Urinary bladder (tissue), 4 donors: Measurements from ENCODE around the gene NDST3. TPM values are rescaled to one million over a fixed set of nuclear protein-coding genes. Genes with fewer than 3 reads are reported as not detected.

ENCODE experiments used
- DNase-seq: peaks from one replicate; pipeline ENCODE4 v3.0.0-alpha.2; 2015; ENCODE audit errors: extremely low spot score
- H3K27ac ChIP-seq: one replicate; pipeline ENCODE4 v1.5.1; 2013; ENCODE audit warnings: low read depth, mild to moderate bottlenecking, moderate library complexity
- H3K36me3 ChIP-seq: one replicate; pipeline ENCODE4 v1.6.1; 2013; ENCODE audit warnings: mild to moderate bottlenecking, moderate library complexity; ENCODE audit not compliant: insufficient read depth
- H3K4me1 ChIP-seq: one replicate; pipeline ENCODE4 v1.6.1; 2013; ENCODE audit warnings: mild to moderate bottlenecking, moderate library complexity; ENCODE audit not compliant: insufficient read depth
- H3K4me3 ChIP-seq: one replicate; pipeline ENCODE4 v1.5.1; 2013; ENCODE audit warnings: low read depth, low read length
- WGBS: extraction: QIAGEN DNeasy Blood & Tissue Kit; methylation state at CpG from one replicate; pipeline ENCODE4 v1.1.7; 2013; 5-methylcytosine and 5-hydroxymethylcytosine counted together
- polyA plus RNA-seq: library from polyadenylated mRNA; stranded (reverse); fragments of 200-250 nt; gene quantifications from one replicate; pipeline ENCODE4 v1.2.3, GENCODE V29; 2013
- total RNA-seq: library from RNA; depleted of rRNA; stranded (reverse); fragments of >200 nt; gene quantifications from one replicate; pipeline ENCODE4 v1.2.3, GENCODE V29; 2014
- donor health status: healthy with polysubstance abuse.
- donor health status: healthy.

The NDST3 gene
- total and polyA plus RNA-seq, 2 donors = 0.04 to 2.2 TPM

DNA sequence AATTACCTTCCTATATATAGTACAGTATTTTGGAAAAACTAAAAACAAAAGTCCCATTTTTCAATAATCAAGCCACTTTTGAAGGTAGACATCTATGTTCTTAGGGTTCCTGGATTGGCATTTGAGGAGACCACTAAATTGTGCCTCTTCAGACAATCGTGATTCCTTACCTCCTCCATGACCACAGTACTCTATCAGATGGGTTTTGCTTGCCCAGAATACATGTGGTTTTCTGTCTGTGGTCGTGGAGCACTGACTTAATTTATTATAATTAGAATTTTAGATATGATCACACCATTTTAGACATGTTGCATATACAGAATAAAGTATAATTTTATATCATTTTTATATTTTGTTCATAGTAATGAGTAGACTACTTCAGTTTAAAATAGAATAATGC lies 67.9 kb downstream of the NDST3 start:
- H3K4me1 ChIP-seq = no peaks in the 10 kb centered on the region
- 56% methylated on average over 2 of the region's 2 CpGs for WGBS
- no peak for DNase-seq
- no peak overlapping the region for H3K27ac ChIP-seq
- no peaks in the 10 kb centered on the region for H3K36me3 ChIP-seq
- no peak overlapping the region for H3K4me3 ChIP-seq

- H3K4me3 ChIP-seq = no peak overlapping the region
- H3K36me3 ChIP-seq = no peaks in the 10 kb centered on the region
- H3K27ac ChIP-seq = no peak overlapping the region
- DNase-seq = no peak
- no peaks in the 10 kb centered on the region for H3K4me1 ChIP-seq
- whole genome bisulfite sequencing = 59% methylated on average over 2 of the region's 2 CpGs
These were observed 78.1 kb downstream of the NDST3 start for GRCh38 chr4:118112117-118113046.

GRCh38 chr4:118113220-118113619 lies 78.9 kb downstream of the NDST3 start:
- Histone ChIP-seq H3K36me3 (no peaks in the 10 kb centered on the region), H3K4me1 (no peaks in the 10 kb centered on the region), H3K27ac (no peak overlapping the region), H3K4me3 (no peak overlapping the region)
- DNase-seq = no peak
- WGBS = 40% methylated on average over 2 of the region's 2 CpGs

- Histone ChIP-seq H3K36me3 (no peaks in the 10 kb centered on the region), H3K4me3 (no peak overlapping the region), H3K27ac (no peak overlapping the region), H3K4me1 (no peaks in the 10 kb centered on the region)
- 95% methylated on average over 3 of the region's 3 CpGs for WGBS
- DNase-seq = no peak
These were observed 80.4 kb downstream of the NDST3 start for GRCh38 chr4:118114720-118115119.

- Histone ChIP-seq H3K36me3 (no peaks in the 10 kb centered on the region), H3K4me3 (no peak overlapping the region), H3K4me1 (no peaks in the 10 kb centered on the region), H3K27ac (no peak overlapping the region)
- 50% methylated on average over 5 of the region's 5 CpGs for WGBS
- no peak for DNase-seq
These were observed 86.0 kb downstream of the NDST3 start for GRCh38 chr4:118120120-118120760.

DNA sequence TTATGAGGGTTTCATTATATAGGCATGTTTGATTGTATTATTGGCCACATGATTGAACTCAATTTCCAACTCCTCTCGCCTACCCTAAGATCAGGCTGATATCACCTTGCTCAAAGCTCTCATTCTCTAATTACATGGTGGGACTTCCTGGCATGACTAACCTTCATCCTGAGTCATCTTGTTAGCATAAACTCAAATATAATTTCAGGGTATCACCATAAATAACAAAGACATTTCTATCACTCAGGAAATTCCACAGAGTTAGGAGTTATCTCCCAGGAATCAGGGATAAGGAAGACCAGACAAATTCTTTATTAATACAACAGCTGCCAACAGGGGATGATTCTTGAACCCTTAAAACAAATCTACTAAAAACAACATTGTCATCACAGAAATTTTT lies 90.7 kb downstream of the NDST3 start:
- Histone ChIP-seq H3K27ac (no peak overlapping the region), H3K36me3 (no peaks in the 10 kb centered on the region), H3K4me3 (no peak overlapping the region), H3K4me1 (no peaks in the 10 kb centered on the region)
- DNase-seq = no peak
- 66% methylated on average over 1 of the region's 1 CpG for WGBS

DNA sequence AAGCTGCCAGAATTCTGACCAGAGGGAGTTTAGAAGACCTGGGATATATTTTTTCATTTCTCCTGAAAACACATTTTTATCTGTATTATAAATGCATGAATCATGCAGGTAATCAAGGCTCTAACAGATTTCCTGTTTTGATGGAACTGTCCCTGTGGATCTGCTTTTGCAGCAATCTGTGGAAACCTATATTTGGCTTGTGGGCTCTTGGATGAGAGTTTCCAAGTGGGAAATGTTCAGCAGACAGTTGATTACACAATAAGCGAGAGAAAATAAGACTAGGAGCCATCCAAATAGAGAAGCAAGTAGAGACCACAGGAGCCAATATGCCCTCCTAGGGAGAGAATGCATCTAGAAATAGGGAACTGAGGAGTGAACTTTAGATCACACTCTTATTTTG lies 105.0 kb downstream of the NDST3 start:
- no peaks in the 10 kb centered on the region for H3K4me1 ChIP-seq
- H3K36me3 ChIP-seq = no peaks in the 10 kb centered on the region
- WGBS = 84% methylated on average over 1 of the region's 1 CpG
- no peak overlapping the region for H3K27ac ChIP-seq
- DNase-seq = no peak
- no peak overlapping the region for H3K4me3 ChIP-seq

GRCh38 chr4:118141240-118141639 lies 107.0 kb downstream of the NDST3 start:
- Histone ChIP-seq H3K4me1 (no peaks in the 10 kb centered on the region), H3K4me3 (no peak overlapping the region), H3K36me3 (no peaks in the 10 kb centered on the region), H3K27ac (no peak overlapping the region)
- 77% methylated on average over 4 of the region's 4 CpGs for WGBS
- no peak for DNase-seq

DNA sequence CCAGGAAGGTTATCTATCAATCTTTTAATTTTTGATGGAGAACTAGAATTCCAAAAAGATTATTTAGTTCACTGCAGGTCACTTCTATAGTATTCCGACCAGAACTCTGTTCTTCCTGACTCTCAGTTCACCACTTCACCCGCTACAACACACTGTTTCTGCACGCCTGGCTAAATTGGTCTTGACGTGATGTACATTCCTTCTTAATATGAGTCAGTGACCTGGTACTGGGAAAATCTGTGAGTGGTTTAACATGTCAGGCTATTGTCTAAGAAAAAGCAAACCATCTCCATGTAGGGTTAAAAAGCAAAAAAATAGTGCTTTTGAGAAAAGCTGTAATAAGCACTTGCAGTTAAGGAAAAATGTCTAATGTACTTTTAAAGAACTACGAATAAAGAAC lies 120.4 kb downstream of the NDST3 start:
- WGBS = 74% methylated on average over 5 of the region's 5 CpGs
- Histone ChIP-seq H3K4me3 (no peak overlapping the region), H3K4me1 (no peaks in the 10 kb centered on the region), H3K36me3 (no peaks in the 10 kb centered on the region), H3K27ac (no peak overlapping the region)
- no peak for DNase-seq

DNA sequence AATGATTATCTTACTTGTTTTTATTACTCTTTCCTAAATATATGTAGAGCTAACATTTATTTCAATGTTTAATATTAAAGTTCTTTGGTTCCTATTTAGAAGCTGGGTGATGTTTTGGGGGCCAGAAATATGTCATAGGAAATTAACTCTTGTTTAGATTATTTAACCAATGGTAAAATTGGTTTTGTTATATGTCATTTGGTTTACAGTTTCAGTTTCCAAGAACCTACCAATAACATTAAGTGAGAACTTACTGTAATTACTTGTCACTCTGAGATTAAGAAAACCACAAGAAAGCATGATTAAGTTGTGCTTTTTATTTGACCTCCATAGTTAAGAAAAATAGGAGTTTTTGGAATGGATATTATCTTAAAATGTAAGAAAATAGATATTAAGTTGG lies 121.2 kb downstream of the NDST3 start:
- Histone ChIP-seq H3K27ac (no peak overlapping the region), H3K4me3 (no peak overlapping the region), H3K4me1 (no peaks in the 10 kb centered on the region), H3K36me3 (no peaks in the 10 kb centered on the region)
- DNase-seq = no peak

- 50% methylated on average over 2 of the region's 2 CpGs for WGBS
- no peak for DNase-seq
- H3K4me1 ChIP-seq = no peaks in the 10 kb centered on the region
- no peak overlapping the region for H3K27ac ChIP-seq
- no peaks in the 10 kb centered on the region for H3K36me3 ChIP-seq
- H3K4me3 ChIP-seq = no peak overlapping the region
These were observed 124.6 kb downstream of the NDST3 start for GRCh38 chr4:118158763-118159375.

- no peaks in the 10 kb centered on the region for H3K4me1 ChIP-seq
- 99% methylated on average over 1 of the region's 1 CpG for WGBS
- no peaks in the 10 kb centered on the region for H3K36me3 ChIP-seq
- no peak overlapping the region for H3K4me3 ChIP-seq
- DNase-seq = no peak
- H3K27ac ChIP-seq = no peak overlapping the region
These were observed 133.0 kb downstream of the NDST3 start for GRCh38 chr4:118167306-118167705.

- Histone ChIP-seq H3K4me3 (no peak overlapping the region), H3K36me3 (no peaks in the 10 kb centered on the region), H3K27ac (no peak overlapping the region), H3K4me1 (no peaks in the 10 kb centered on the region)
- 77% methylated on average over 4 of the region's 4 CpGs for WGBS
- DNase-seq = no peak
These were observed 137.1 kb downstream of the NDST3 start for GRCh38 chr4:118171381-118171780.

DNA sequence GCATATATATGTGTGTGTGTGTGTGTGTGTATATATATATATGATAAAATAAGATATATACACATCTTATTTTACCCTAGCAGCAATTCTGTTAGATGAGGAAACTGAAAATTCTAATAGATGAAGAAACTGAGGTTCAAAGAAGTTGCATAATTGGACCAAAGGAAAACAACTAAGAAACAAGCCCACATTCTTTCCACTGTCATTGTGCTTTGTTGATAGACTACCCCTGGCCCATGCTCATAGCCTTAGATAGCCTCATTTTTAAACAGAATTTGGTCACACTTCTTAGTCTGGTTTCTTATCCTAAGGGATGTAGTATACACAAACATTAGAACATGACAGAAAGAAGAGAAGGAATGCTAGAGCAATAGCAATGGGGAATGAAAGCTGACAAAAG lies 138.8 kb downstream of the NDST3 start:
- no peak overlapping the region for H3K4me3 ChIP-seq
- no peaks in the 10 kb centered on the region for H3K36me3 ChIP-seq
- H3K4me1 ChIP-seq = no peaks in the 10 kb centered on the region
- no peak for DNase-seq
- H3K27ac ChIP-seq = no peak overlapping the region
